ENCODE data around the gene EML1. TPM values are rescaled to one million over a fixed set of nuclear protein-coding genes. Genes with fewer than 3 reads are reported as not detected.

The EML1 gene
- total and polyA plus RNA-seq, 7 donors: 3.1 to 40.4 (median 7.5) TPM

GRCh38 chr14:99764222-99764706 lies 28.9 kb upstream of the EML1 start:
- H3K36me3 ChIP-seq (ENCODE audit: insufficient read depth in 1 of 2, low read depth in 1 of 2): no peaks in the 10 kb centered on the region
- WGBS, 3 donors: 88 to 93% (median 92%) methylated on average over 11 of the region's 11 CpGs
- DNase-seq (no peak), ATAC-seq (no peak)
- H3K9me3 ChIP-seq: no peaks in the 10 kb centered on the region
- no peak overlapping the region for H3K27ac ChIP-seq
- TF ChIP-seq, protein P1, sequence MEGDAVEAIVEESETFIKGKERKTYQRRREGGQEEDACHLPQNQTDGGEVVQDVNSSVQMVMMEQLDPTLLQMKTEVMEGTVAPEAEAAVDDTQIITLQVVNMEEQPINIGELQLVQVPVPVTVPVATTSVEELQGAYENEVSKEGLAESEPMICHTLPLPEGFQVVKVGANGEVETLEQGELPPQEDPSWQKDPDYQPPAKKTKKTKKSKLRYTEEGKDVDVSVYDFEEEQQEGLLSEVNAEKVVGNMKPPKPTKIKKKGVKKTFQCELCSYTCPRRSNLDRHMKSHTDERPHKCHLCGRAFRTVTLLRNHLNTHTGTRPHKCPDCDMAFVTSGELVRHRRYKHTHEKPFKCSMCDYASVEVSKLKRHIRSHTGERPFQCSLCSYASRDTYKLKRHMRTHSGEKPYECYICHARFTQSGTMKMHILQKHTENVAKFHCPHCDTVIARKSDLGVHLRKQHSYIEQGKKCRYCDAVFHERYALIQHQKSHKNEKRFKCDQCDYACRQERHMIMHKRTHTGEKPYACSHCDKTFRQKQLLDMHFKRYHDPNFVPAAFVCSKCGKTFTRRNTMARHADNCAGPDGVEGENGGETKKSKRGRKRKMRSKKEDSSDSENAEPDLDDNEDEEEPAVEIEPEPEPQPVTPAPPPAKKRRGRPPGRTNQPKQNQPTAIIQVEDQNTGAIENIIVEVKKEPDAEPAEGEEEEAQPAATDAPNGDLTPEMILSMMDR (IDR thresholded peaks at IDR 0.05): no peak
- peaks cover 7% of the 10 kb centered on the region for H3K4me1 ChIP-seq
- intact Hi-C loops (cut with DNase I): no loop called here
- no peak overlapping the region for H3K4me3 ChIP-seq
- no peaks in the 10 kb centered on the region for H3K27me3 ChIP-seq (ENCODE audit: insufficient read depth in 3 of 3, low read length in 2 of 3)

GRCh38 chr14:99768381-99768780 lies 24.8 kb upstream of the EML1 start:
- no peak for DNase-seq
- Histone ChIP-seq H3K4me1 (peaks cover 14% of the 10 kb centered on the region), H3K27ac (no peak overlapping the region), H3K4me3 (no peak overlapping the region), H3K36me3 (ENCODE audit: insufficient read depth in 1 of 2, low read depth in 1 of 2) (no peaks in the 10 kb centered on the region), H3K27me3 (ENCODE audit: insufficient read depth in 3 of 3, low read length in 2 of 3) (no peaks in the 10 kb centered on the region), H3K9me3 (no peaks in the 10 kb centered on the region)
- 56 to 71% (median 58%) methylated on average over 6 of the region's 6 CpGs for WGBS, 3 donors
- ATAC-seq: peak; percentile 52 to 83 (median 78)
- TF ChIP-seq, protein P1 (IDR thresholded peaks at IDR 0.05): no peak
- intact Hi-C loops (cut with DNase I): no loop called here

DNA sequence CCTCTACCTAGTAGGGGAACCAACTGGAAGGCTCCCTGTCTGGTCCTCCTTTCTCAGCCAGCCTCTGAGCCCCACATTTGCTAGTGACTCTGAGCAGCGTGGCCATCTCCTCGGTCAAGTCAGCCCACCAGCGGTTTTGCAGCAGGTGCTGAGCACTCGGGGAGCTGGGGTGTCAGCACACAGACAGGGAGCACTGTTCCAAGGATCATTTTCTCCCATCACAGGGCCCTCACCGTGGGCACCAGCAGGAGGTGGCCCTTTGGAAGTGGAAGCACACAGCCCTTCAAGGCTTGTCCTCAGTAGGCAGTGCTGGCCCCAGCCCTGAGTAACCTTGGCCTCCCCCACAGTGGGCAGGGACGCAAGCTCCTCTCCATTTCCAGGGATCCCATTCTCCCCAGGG lies 24.1 kb upstream of the EML1 start:
- Histone ChIP-seq H3K9me3 (no peaks in the 10 kb centered on the region), H3K27me3 (ENCODE audit: insufficient read depth in 3 of 3, low read length in 2 of 3) (no peaks in the 10 kb centered on the region), H3K36me3 (ENCODE audit: insufficient read depth in 1 of 2, low read depth in 1 of 2) (no peaks in the 10 kb centered on the region), H3K27ac (no peak overlapping the region), H3K4me1 (peaks cover 14% of the 10 kb centered on the region), H3K4me3 (no peak overlapping the region)
- 78 to 93% (median 84%) methylated on average over 6 of the region's 6 CpGs for WGBS, 3 donors
- DNase-seq: no peak
- intact Hi-C loops (cut with DNase I): no loop called here
- no peak for ATAC-seq
- TF ChIP-seq, protein P1 (IDR thresholded peaks at IDR 0.05): no peak

DNA sequence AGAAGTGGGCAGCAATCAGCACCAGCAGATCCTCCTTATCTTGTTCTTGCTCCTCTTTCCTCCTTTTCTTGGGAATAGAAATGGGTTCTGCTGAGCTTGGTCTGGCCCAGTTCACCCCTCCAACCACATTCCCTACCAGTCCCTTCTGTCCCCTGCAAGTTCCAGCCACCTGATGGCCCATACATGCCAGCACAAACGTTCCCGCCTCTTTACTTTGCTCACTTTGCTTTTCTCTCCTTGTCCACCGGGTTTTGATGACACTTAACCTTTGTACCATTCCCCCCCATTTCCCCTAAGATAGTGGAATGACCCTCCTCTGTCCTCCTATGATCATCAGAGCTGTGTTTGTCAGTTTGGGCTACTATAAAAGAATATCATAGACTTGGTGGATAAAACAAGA lies 23.4 kb upstream of the EML1 start:
- no peak for ATAC-seq
- intact Hi-C loops (cut with DNase I): no loop called here

More for the DNA sequence above, 23.4 kb upstream of the EML1 start:
- Histone ChIP-seq H3K27me3 (ENCODE audit: insufficient read depth in 3 of 3, low read length in 2 of 3) (no peaks in the 10 kb centered on the region), H3K4me1 (peaks cover 19% of the 10 kb centered on the region), H3K36me3 (ENCODE audit: insufficient read depth in 1 of 2, low read depth in 1 of 2) (no peaks in the 10 kb centered on the region), H3K9me3 (no peaks in the 10 kb centered on the region), H3K4me3 (no peak overlapping the region), H3K27ac (no peak overlapping the region)
- DNase-seq: no peak
- WGBS, 3 donors: 83 to 89% (median 87%) methylated on average over 3 of the region's 3 CpGs
- TF ChIP-seq, protein P1 (IDR thresholded peaks at IDR 0.05): no peak
